Activated CD4-positive, CD25-positive, alpha-beta regulatory T cell (primary cell): Measurements from ENCODE around the gene SV2B.

ENCODE experiments used
- DNase-seq, 4 experiments: peaks; one replicate each; lab custom pipeline; 2025; lab: John Stamatoyannopoulos, UW

Gene SV2B

DNA sequence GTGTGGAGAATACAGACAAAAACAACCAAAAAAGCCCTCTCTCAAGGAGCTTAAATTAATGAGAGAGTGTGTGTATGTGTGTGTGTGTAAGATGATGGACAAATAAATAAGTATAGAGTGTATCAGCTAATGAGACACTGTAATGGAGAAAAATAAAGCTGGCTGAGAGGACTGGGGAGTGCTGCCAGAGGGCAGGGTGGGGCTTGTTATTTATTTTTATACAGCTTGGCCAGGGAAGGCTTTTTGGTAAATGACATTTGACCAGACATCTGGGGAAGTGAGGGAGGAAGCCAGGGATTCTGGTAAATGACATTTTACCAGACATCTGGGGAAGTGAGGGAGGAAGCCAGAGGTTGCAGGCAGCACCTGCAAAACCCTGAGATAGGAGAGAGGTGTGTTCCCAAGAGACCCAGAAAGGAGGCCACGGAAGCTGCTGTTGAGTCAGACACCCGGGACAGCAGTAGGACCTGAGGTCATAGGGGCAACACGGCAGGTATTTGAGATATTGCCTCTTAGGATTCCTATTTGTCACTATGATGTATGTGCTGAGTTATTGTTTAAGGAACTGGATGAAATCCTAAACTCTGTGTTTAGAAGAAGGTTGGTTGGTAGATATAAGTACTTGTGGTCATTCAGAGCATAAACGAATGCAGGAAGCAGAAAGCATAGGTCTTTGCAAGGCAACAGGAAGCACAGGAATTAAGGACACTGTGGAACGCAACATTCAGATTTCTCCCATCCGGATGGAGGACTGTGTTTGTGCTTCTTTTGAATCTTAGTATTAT is 2.7 kb downstream of the SV2B start:
- DNase-seq = no peak

DNA sequence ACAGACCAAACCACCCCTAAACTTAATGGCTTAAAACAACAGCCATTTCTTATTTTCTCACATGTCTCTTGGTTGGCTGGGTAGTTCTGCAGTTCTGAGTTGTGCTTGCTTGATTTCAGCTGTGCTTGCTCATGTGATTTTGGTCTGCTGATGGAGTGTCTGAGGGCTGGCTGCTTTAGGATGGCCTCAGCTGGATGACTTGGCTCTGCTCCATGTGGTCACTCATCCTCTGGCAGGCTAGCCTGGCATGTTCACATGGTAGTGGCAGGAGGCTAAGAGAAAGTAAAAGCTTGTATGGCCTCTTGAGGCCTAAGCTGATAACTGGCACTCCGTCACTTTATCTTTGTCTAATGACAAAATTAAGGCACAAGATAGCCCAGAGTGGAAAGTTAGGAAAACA is 4.1 kb downstream of the SV2B start:
- no peak for DNase-seq

DNA sequence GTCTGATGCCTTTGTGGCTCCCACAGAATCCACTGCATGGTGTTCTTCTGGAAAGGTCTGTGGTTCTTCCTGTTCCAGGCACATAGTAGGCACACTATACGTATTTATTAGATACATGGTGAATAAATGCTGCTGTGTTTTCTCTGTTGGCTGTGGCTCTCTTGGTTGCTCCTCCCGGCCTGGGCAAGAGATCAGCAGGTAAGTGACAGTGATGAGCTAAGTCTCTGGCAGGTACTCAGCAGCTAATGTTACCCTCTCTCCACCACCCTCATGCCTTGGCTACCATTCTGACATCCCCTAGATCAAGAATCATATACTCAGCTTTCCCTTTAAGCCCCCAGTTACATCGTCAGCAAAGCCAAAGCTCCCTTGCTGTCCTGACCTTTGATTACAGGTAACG is 8.4 kb downstream of the SV2B start:
- no peak for DNase-seq

DNA sequence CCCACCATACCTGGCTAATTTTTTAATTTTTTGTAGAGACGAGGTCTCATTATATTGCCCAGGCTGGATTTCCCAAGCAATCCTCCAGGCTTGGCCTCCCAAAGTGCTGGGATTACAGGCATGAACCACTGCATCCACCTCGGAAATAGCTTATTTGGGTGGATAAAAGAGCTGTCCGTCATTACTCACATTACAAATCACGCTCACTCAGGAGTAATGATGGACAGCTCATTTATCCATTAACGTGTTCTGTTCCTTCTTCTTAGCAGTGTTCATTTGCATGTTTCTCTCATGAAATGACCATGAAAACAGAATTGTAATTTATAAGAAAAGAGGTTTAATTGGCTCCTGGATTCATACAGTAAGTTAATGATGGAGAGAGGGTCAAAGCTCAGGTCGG is 9.8 kb downstream of the SV2B start:
- no peak for DNase-seq

DNA sequence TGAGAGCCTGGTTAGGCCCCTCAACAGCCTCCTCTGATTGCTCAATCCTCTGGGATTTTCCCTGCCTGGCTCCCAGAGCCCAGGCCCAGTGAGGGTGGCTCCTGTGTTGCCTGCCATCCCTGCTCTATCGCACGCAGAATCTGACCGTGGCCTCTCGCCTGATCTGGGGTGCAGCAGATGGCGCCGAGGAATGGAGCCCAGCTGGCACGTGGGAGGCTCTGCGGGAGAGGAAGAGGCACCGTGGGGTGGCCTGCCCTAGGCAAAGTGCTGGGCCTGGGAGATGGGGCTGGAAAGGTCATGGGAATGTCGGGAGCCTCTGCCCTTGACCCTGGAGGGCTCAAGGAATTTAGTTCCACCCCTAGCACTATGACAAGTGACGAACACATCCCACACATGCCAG is 10.3 kb downstream of the SV2B start:
- DNase-seq = no peak

DNA sequence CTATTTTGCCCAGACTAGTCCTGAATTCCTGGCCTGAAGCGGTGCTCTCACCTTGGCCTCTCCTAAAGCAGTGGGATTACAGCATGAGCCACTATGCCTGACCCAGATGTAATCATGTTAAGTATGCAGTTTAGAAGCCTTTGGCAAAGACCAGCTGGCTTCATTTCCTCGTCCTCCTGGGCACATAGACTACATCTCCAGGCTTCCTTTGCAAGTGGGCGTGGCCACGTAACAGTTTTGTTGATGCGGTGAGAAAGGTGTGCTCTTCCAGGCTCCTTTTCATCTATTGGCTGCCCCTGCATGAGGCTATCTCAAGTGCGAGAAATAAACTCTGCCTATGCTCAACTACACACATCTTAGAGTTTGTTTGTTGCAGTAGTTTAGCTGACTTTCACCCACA is 13.0 kb downstream of the SV2B start:
- DNase-seq = no peak

DNA sequence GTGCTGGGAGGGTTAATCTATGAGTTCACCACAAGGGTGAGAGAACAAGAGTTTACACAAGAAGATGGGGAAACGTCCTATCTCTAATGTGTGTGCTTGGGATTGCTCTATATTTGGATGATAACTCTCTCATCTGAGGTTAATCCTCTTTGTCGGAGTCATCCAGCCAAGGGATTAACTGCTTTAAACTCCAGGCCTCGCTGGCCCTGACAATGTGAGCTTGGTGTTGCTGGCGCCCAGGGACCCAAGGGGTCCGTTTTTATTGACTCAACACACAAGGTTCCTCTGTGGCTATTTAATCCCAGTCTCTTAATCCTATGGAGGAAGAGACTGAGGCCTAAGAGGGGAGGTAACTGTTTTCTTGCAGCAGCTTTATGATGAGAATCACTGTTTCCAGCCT is 14.2 kb downstream of the SV2B start:
- no peak for DNase-seq

DNA sequence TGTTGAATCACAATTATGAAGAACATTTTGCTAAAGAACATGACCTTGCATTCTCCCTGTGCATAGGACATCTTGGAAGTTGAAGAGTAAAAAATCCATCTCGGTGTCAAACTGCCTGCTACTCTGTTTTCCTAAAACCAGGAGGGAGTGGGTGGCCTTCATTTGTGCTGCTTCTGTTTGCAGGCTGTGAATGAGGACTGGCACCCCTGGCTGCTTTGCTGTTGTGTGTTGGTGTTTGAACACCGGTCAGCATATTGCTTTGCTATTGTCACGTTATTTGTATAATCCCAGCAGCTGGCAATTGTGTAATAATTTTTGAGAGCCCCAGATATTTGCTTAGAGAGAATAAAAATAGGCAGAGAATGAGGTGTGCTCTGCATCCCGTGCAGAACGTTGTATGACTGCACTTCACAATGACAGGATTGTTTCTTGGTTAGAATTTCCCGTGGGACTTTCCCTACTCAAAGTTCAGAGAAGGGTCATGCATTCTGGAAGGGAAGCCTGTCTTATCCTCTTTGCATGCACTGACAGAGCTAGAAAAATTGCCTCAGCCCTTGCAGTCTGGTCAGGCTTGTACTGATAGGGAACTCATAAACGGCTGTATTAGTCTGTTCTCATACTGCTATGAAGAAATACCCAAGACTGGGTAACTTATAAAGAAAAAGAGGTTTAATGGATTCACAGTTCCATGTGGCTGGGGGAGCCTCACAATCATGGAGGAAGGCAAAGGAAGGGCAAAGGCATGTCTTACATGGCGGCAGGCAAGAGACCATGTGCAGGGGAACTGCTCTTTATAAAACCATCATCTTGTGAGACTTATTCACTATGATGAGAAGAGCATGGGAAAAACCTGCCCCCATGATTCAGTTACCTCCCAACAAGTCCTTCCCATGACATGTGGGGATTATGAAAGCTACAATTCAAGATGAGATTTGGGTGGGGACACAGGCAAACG is 16.3 kb downstream of the SV2B start:
- no peak for DNase-seq

DNA sequence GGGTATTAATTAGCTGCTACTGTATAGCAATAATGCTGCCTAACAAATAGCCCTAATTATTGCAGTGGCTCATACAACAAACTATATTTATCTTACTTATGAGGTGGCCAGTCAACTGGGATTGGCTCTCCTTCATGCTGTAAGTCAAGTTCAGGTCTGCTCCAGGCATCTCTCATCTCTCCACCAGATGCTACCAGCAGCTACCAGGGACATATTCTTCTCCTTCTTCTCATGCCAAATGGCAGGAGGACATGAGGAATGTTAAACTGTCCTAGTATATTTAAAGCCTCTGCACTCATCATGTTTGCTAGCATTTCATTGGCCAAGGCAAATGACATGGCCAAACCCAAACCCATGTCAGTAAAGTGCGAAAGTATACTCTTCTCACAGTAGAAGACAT is 17.3 kb downstream of the SV2B start:
- no peak for DNase-seq

DNA sequence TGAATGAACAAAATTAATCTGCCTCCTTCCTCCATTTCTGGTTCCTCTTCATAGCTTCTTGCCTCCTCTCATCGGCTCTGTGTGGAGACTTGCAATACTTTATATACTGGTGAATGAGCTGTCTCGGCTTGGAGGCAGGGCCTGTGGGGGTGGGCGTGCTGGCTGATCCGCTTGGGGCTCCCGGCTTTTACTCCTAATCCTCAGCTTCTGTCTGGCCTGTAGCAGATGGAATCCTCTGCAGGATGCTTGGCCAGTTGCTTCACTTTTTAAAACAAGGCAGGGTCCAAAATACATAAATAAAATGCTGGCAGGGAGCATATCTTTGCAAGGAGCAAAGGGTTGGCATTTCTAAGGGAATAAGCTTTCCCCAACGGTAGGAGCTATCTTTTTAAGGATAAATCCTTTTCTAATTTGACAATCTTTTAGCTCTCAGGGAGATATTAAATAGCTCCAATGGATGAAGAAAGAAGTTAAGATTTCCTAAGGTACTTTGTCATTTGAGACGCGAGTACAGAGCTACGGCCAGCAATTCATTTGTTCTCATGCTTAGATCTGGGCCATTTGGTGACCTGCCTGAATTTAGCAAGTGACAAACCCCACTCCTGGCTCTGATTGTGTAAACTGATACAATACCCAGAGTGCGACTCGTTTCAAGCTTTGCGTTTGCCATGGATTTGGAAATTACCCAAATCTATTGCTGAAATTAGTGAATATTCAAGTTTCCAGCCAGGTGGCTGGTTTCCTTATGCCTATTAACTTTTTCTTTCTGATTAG is 18.9 kb downstream of the SV2B start:
- DNase-seq = no peak

DNA sequence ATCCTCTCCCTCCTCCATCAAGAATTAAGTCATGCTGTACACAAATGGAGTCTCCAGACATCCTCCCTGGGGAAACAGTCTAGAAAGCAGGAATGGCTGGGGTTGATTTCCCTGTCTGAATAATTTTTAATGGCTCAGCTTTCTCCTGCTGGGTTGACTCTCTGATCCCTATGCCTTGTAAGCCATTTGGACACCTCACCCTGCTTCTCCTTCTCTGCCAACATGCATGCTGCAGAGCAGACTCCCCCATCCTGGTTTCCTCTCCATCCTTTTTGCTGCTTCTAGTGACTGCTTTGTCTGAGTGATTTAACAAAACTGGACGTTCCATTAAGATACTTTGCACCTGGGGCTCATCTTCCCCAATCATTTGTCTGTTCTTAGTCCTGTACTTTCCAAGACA is 22.2 kb downstream of the SV2B start:
- no peak for DNase-seq

DNA sequence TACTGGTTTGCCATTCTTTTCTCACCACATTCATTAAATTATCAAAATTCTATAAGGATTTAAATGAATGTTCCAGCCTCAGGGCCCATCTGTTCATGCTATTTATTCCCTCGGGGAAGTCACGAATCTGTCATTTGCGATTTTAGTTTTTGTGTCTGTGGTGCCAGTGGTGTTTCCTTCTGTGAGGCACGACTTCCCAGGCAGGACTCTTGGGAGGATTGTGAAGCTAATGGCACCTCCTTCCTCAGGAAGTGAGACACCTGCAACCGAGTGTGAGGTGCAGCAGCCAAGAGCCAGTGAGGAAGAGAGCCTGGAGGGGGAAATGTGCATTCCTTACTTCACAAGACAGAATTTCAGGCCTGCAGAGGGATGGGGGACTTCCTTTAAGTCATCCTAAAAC is 24.1 kb downstream of the SV2B start:
- DNase-seq = no peak

DNA sequence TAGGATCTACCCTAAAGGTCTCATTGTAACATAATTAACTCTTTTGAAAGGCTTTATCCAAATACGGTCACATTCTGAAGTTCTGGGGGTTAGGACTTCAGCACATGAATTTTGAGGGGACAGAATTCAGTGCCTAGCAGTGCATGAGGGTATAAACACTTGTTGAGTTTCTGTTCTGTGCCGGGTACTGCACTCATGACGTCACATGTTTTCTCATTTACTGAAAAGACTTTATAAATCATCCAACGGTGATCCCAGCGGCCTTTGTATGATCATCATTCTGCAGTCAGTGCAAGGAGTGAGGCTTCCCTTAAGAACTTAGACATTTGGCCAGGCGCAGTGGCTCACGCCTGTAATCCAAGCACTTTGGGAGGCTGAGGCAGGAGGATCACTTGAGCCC is 25.1 kb downstream of the SV2B start:
- no peak for DNase-seq

DNA sequence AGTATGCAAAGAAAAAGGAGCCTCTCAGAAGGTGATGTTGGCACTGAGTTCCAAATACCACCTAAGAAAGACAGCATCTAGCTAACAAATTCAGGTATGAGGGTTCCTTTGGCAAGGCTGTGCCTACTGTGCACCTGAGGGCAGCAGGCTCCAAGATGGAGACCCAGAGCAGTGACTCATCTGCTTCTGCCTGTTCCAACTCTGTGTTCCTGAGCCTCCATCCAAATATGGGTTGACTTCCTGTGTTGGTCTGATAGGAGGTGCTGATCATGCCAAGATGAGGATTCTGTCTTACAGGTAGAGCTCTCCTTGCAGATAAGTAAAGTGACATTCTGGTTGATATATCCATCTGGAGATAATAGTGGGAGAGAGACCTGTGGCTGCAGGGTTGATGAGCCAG is 26.0 kb downstream of the SV2B start:
- no peak for DNase-seq

DNA sequence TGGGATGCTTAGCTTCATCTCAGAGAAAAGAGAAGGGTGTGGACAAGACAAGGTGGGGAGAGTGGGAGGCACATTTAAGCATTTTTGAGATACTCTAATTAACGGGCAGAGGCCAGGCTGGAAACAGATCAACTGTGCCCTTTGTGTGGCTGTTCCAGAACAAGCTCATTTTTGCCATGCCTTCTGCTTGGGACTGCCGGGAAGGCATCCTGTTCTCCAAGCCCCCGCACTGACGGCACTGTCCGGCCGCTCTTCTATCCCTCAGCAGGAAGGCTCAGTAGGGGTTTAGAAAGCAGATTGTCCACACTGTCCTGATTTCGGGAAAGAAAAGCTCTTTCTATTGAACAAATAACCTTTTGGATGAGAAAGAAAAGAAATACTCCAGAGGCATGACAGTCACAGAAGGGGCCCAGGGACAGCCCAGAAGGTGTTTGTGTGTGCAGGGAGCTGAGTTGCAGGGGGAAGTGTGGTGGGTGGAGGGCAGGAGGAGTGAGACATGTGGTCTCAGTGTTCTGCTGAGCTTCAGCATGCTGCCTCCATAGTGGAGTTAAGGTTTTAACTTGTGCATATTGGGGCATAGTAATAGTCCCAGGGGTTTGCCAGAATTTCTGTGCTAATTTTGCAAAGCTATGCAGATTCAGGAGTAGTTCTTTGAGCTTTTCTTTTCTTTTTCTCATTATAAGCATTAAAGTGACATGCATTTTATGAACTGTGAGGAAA is 27.3 kb downstream of the SV2B start:
- DNase-seq = no peak

DNA sequence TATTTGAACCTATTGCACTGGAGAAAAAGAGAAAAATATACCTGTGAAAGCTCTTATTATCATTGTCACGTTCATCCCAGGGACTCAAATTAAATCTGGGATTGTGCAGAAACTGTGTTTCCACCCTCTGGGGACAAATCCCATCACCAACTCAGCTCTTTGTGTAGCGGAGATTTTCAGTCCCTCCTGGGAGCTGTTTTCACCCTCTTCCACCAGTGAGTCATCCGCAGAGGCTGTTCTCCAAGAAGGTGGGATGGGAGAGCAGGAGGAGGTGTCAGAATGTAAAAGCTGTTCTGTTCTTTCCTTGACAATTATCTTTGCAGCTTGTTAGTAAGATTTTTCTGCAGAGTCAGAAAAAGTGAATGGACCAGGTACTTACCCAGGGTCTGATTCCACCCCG is 28.0 kb downstream of the SV2B start:
- DNase-seq = no peak

DNA sequence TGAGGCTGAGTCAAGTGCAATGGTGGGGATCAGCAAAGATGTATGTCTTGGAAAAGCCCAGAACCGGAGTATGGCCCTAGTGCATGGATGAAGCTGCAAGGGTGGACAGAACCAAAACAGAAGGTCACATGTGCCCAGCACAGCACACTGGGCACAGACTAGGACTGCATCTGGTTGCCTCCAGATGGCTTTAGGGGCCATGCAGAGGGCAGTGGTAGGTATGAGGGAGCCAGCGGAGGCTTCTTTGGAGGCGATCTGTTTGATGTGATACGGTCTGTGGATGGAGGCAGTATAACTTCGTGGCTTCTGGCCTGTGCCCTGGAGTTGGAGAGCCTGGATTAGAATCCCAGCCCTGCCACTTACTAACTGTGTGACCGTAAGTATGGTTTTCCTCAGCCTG is 29.4 kb downstream of the SV2B start:
- DNase-seq = no peak

DNA sequence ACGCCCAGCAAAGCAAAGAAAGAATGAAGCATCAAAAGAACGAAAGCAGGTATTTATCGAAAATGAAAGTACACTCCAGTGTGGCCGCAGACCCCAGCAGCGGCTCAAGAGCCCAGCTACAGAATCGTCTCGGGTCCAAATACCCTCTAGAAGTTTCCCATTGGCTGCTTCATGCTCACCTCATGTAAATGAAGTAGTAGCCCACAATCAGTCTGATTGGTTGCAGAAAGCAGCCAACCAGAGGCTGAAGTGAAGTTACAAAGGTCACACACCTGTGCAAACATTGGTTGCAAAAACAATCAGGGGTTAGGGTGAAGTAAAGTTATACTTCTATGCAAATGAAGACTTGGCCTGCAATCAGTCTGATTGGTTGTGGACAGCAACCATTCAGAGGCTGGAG is 32.0 kb downstream of the SV2B start:
- DNase-seq = no peak

DNA sequence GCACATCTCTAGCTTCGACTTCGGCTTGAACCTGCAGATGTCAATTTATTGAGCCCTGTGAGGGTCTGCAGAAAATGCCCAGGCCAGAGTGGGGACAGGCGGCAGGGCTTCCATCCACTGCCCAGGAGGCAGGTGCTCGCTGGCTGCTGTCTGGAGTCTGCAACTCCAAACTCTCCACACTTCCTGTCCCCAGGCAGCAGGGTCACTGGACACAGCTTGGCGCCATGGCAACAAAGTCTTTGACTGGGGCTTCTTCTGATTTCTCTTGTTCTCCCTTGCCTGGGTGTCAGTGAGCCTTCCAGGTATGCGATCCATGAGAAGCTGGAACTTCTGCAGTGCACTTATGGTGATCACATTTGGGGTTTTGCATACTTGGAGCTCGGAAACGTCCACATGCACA is 33.5 kb downstream of the SV2B start:
- no peak for DNase-seq

DNA sequence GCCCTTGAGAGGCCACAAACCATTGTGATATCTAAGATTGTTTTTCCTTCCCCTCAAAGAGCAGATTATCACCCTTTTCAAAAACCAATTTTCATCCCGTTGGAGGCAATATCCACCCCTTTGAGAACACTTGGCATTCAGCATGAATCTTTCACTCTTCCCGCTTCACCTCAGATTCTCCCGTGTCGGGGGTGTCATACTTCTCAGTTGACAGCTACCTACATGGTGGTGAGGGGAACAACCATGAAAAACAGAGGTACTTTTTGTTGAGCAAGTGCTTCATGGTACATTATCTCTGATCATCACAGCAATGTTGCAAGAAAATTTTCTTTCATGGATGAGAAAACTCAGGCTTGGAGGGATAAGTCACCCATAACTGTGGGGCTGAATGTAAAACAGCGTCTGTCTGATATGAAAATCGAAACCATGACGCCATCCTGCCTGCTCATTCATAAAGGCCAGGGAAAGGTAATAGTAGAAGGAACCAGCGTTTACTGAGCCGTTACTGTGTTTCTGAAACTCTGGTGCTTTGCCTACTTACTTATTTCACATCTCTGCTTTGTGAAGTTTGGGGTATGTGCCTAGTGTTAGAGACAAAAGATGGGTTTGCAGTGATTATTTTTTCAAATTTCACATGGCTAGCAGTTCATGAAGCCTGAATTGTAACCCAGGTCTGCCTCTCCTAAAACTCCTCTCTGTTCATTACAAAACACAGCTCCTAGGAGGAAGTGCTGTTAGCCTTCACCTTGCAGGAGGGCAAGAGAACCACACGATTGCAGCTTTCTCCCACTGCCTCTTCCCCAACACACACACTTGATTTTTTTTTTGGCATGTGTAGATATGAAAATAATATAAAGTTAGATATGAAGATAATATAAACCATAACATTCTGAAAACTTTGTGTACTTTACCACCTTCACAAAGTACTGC is 35.4 kb downstream of the SV2B start:
- no peak for DNase-seq

DNA sequence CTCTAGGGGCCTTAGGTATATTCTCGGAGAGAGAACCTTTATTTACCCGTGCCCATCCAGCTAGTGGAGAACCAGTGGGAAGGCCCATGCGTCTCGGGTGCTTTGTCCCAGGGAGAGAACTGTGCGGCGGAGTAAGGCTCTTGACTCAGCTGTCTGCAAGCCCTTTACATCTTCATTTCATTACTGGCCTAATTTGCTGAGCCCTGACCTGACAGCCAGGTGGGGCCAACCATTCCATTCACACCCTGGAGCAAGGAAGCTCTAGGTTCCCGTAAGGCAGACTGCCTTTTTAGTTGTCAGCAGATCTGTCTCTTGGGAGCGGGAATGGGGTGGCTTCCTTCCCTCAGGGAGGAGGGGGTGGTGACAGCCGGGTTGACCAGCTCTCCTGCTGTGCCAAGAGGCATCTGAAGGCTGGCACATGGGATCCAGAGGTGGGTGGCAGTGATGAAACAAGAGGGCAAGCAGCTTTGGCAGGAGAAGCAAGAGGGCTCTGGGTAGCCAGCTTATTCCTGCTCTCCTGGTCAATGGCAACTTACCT is 36.4 kb downstream of the SV2B start:
- DNase-seq = no peak
